Measurements from ENCODE around the gene AMIGO3.
"Not testable (repeated sequence)": the region's sequence is repeated elsewhere in the genome, so short reads cannot be mapped to it uniquely, and the experiment has no call there.

The AMIGO3 gene

GRCh38 chr3:49688338-49689045, 31.0 kb downstream of the AMIGO3 start:
- DNase-seq (ENCODE audit: low read depth in 3 of 3), result not testable (repeated sequence)

- not testable (repeated sequence) for DNase-seq (ENCODE audit: low read depth in 3 of 3)
Measured at GRCh38 chr3:49687424-49687795, 32.1 kb downstream of the AMIGO3 start.

GRCh38 chr3:49686769-49687423, 32.6 kb downstream of the AMIGO3 start:
- DNase-seq (ENCODE audit: low read depth in 3 of 3), result not testable (repeated sequence)

DNA sequence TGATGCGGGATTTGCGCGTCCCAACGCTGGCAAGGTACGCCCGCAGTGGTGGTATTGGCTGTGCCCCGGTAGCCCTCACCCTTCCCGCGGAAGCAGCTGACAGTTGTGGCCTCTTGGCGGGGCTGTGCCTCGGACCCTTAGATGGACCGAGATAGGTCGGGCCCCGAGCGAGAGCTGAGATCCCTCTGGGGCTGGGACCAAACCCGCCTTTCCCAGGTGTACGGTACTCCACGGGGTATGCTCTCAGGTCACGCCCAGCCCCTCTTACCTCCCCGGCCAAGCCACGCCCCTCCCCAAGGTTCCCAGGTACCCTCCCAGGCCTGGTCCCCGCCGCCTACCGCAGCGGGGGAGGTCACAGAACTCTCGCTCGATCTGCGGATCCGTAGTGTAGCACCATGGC, 33.1 kb downstream of the AMIGO3 start:
- DNase-seq (ENCODE audit: low read depth in 3 of 3), result not testable (repeated sequence)

GRCh38 chr3:49685846-49686245, 33.6 kb downstream of the AMIGO3 start:
- DNase-seq (ENCODE audit: low read depth in 3 of 3), result not testable (repeated sequence)

- not testable (repeated sequence) for DNase-seq (ENCODE audit: low read depth in 3 of 3)
Measured at GRCh38 chr3:49685103-49685502, 34.4 kb downstream of the AMIGO3 start.

DNA sequence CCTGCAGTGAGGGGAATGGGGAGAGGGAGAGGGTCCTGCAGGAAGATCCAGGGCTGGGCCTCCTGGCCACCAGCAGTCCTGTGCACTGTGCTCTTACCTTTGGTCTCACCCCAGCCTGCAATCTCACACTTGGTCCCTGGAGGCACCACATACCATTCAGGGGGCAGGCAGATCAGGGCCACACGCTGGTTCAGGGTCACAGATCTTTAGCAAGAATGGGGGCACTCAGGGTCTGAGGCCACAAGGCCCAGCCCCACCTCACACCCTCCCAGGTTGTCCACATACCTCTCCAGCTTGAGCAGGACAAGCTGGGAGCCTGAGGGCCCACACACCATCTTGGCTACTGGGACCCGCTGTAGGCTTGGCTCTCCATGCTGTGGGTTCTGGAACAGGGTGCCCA, 35.0 kb downstream of the AMIGO3 start:
- not testable (repeated sequence) for DNase-seq (ENCODE audit: low read depth in 3 of 3)

DNA sequence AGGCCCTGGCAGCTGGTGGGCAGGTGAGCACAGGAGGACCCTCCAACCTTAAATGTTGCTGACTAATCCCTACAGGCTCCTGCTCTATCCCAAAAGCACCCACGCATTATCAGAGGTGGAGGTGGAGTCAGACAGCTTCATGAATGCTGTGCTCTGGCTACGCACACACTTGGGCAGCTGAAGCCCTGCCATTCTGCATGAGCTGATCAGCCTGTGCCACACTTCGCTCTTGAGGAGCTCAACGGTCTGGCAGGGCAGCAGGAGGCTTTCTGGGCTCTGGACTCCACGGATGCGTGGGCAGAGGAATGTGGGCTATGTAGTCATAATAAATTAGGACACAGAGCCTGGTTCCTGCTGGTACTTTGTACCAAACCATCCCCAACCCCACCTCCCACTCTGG, 36.3 kb downstream of the AMIGO3 start:
- DNase-seq (ENCODE audit: low read depth in 3 of 3), result no peak

DNA sequence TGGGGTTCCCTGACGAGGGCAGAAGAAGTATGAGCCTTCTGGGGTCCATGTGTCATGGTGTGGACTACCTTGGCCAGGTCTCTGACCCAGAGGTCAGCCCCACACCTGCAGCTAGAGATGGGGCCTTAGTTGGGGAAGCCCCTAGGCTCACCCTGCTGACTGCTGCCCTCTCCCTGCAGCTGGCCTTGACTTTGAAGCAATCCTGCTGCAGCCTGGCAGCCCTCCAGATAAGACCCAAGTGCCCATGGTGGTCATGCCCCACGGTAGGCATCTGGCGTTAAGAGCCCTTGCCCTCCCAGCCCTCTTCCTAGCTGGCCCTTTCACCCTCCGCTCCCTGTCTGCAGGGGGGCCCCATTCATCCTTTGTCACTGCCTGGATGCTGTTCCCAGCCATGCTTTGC, 37.9 kb downstream of the AMIGO3 start:
- DNase-seq (ENCODE audit: low read depth in 3 of 3), result no peak

GRCh38 chr3:49681232-49681522, 38.3 kb downstream of the AMIGO3 start:
- no peak for DNase-seq (ENCODE audit: low read depth in 3 of 3)

- no peak for DNase-seq (ENCODE audit: low read depth in 3 of 3)
Measured at GRCh38 chr3:49680493-49681231, 38.8 kb downstream of the AMIGO3 start.

DNA sequence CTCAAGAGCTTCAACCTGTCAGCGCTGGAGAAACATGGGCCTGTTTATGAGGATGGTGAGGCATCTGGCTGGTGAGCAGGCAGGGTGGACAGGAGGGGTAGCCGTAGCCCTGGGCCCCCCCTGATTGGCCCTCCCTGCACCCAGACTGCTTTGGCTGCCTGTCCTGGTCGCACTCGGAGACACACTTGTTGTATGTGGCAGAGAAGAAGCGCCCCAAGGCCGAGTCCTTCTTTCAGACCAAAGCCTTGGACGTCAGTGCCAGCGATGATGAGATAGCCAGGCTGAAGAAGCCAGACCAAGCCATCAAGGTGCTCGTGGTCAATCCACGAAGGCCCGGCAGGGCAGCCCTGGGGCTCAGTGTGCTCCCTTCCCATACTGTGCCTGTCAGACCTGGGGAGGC, 43.6 kb downstream of the AMIGO3 start:
- no peak for DNase-seq (ENCODE audit: low read depth in 3 of 3)

- peak in 1 of 3 experiments; percentile 33 for DNase-seq (ENCODE audit: low read depth in 3 of 3)
Measured at GRCh38 chr3:49674497-49674983, 44.9 kb downstream of the AMIGO3 start.

DNA sequence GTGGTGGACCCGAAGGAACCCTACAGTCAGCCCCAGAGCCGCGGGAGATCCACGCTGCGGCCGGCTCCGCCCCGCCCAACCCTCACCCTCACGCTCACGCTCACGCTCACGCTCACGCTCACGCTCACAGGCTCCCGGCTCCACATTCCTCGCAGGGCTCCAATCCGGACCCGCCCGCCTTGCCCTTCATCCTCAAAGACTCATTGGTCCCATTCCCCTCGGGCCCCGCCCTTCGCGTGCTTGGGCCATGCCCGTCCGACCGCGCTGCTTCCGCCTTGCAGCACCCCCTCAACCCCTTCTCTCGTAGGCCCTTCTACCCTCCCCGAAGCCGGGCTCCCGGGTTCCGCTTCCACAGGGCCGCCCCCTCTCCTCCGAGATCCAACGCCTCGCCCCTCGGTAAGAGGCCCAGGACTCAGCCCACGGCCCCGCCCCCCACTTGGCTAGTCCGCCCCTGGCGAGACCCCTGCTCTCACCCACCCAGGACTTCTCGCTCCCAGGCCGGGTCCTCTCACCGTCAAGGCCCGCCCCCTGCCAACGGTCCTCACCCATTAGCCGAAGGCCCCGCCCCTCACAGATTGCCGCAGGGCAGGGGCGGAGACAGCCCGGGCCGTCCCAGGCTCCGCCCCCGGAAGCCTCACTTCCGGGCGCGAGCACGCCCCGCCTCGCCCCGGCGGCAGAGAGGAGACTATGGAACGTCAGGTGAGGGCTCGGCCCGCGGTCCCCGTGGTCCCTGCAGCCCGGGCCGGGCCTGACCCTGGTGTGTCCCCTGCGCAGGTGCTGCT, 45.6 kb downstream of the AMIGO3 start, which contains the start of gene APEH:
Gene APEH (plus strand): TSS at position 637 of the 782 bp plus-strand sequence. CDS start 51 bp downstream, at position 688.
- DNase-seq (ENCODE audit: low read depth in 3 of 3), result peak; percentile 95 to 97 (median 97)

- no peak for DNase-seq (ENCODE audit: low read depth in 3 of 3)
Measured at GRCh38 chr3:49673121-49673714, 46.3 kb downstream of the AMIGO3 start.

- DNase-seq (ENCODE audit: low read depth in 3 of 3), result peak; percentile 46 to 60 (median 54)
Measured at GRCh38 chr3:49671291-49672288, 47.9 kb downstream of the AMIGO3 start.

DNA sequence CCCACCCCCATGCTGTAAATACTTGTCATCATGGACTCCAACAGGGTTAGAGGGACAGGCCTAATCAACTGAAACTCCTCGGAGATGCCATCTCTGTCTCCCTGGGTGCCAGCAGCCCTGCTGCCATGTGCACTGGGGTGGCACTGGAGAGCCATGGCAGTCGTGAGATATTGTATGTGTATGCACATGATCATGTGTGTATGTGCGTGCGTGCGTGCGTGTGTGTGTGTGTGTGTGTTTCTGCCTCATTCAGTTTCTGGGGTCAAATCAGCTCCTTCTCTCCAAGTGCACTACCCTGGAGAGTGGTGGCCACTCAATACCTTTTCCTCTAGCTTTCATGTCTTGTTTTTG, 48.6 kb downstream of the AMIGO3 start:
- no peak for DNase-seq (ENCODE audit: low read depth in 3 of 3)

GRCh38 chr3:49669352-49669751, 50.1 kb downstream of the AMIGO3 start:
- no peak for DNase-seq (ENCODE audit: low read depth in 3 of 3)

DNA sequence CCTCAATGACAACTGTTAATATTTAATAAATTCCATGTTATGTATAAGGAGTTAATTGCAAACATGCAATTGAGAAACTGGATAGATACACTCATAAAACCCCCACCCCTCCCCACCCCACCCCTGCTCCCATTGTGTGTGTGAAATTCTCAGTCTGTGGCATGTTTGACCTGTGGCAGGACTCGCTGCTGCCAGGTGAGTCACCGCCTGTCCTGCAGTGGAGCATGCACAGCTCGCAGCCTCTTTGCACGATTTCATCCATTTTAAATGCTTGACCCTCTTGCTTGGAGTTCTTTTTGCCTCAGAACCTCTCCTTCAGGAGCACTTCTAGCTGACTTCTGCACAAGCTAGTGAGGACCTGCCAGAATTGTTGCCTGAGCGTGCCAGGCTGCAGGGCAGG, 50.6 kb downstream of the AMIGO3 start:
- DNase-seq (ENCODE audit: low read depth in 3 of 3), result no peak

DNA sequence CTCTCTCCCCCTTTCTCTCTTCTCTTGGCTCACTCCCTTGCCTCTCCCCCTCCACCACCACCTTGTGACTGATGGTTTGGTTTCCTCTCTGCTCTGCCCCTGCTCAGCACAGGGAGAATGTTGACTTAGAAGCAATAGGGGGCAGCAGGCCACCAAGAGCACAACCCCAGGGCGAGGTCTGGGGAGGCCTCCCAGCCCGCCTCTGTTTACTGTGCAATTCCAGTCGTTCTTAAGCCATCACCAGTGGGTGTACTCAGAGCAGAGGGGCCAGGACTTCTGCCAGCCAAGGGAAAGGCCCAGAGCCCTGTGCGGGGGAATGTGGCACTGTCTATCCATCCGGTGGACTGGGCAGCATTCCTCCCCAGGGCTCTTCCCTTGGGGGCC, 51.1 kb downstream of the AMIGO3 start:
- DNase-seq (ENCODE audit: low read depth in 3 of 3), result no peak

Data from stimulated activated CD4-positive, alpha-beta T cell treated with anti-CD3 and anti-CD28 coated beads, TNF-alpha, amount 100 ng/mL, for 4 hours (primary cell).